HG03060 (cell line): ENCODE measurements around the gene EIF3I.

Experiments used
- ATAC-seq: cut with Tn5 transposase; IDR thresholded peaks from one replicate; pipeline ENCODE4 v1.9.1; 2021; ENCODE audit warnings: low read depth, moderate number of reproducible peaks; ENCODE audit not compliant: unreplicated experiment

EIF3I gene

GRCh38 chr1:32197837-32198236, 24.4 kb upstream of the EIF3I start:
- ATAC-seq, result no peak

DNA sequence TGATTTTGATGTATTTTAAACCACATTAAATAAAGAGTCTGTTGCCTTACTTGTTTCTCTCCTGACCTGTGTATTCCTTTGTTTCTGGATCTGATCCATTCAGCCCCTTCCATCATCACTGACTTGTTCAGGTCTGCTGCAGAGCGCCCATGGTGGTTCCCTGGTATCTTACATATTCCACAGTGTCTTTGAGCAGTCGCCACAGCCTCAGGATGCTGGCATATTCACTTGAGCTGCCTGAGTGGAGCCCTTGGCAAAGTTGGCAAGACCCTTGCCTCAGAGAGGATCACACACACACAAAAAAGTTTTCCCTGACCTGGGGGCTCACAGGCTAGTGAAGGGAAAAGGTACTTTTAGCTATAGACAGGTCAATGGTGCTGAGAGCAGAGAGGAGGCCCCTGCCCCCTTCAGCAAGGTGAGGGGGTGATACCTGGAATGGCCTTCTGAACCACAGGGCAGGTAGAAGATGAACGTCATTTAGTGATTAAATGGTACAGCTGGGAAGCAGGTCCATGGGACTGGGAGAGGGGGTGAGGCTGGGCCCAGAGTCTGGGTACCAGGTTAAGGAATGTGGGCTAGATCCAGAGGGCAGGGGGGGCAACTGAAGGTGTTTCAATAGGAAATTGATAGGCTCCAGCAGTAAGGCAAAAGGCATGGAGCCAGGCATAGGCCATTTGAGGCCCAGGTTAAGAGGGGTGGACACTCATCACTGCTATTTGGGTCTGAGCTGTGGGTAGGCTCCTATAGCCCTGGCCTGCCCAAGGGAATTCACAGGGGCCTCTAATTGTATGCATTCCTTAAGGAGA, 23.8 kb upstream of the EIF3I start:
- ATAC-seq, result no peak

DNA sequence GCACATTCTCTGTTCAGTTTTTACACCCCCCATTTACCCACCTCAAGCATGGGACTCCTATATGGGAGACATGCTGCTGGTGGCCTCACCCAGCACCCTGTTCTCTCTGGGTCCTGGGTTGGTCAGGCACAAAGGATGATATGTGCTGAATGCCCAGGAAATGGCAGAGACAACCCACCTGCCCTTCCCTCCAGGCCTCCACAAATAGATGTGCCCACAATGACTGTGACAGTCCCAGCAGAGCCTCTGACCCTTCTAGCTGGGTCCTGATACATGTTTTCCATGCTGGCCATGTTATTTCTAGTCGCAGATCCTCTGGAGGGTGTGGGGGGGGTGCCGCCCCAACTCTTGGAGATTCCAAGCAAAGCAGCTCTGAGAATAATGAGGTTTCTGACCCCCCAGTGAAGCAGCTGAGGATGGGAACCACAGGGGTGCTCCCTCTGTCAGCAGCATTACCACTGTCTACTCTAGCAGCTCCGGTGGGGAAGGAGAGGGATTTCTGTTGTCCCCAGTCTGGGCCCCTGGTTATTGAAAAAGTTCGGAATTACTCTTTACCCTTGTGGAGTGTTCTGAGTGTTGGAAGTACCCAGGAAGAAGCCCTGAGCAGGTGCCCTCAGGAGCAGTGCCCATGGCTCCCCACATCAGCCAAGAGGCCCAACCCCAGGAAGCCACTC, 23.0 kb upstream of the EIF3I start:
- ATAC-seq, result no peak

DNA sequence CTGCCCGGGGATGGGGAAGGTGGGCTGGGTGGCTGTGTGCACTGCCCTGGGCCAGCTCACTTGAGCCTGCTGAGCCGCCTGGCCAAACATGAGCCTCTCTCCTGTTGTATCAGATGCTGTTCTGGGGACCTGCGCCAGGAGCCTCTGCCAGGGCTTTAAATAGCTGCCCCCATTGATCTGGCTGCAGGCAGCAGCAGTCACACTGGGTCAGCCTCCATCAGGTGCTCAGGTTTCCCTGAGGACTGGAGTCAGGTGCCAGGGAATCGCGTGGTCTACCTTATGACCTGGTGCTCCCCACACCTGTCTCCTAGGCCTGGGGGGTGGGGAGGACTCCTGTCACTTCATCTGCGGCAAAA, 22.5 kb upstream of the EIF3I start:
- ATAC-seq, result no peak

- ATAC-seq, result no peak
These were observed 21.8 kb upstream of the EIF3I start, which contains the start of gene CCDC28B for GRCh38 chr1:32200226-32201010. CCDC28B (plus strand) TSS chr1:32200595; CDS start chr1:32201936, 1,341 bp downstream.

DNA sequence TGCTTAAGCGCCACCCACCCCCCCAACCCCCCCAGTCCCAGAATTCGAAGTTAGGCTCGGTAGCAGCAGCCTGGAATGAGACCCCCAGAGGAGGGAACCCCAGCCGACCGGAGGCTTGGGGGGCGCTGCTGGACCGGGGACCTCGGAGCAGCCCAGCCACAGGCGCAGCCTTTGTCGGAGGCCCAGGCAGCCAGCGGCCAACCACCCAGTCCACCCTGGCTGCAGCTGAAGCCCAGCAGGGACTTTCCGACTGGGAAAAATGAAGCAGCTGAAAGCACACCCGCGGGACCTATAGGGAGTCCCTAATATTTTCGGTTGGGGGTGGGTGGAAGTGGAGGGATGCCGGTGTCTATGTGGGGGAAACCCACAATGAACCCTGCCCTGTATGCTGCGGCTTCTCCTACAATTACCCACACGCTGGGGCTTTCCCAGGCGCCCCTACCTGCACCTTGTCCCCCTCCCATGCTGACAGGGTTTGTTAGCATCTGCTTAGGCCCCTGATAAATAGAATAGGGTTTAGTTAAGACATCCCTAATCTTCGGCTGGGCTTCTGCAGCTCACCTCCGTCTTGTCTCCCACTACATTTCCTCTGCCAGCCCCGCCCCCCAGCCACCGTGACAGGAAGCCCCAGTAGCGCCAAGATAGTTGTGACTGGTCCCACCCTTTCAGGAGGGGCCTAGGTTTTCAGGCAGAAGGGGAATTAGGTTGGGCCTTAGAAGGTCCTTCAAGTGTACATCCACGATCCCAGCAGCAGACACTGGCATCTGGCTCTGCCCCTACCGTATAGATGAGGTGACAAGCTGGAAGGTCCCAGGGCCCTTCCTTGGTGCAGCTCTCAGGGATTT, 21.0 kb upstream of the EIF3I start:
- ATAC-seq, result no peak

DNA sequence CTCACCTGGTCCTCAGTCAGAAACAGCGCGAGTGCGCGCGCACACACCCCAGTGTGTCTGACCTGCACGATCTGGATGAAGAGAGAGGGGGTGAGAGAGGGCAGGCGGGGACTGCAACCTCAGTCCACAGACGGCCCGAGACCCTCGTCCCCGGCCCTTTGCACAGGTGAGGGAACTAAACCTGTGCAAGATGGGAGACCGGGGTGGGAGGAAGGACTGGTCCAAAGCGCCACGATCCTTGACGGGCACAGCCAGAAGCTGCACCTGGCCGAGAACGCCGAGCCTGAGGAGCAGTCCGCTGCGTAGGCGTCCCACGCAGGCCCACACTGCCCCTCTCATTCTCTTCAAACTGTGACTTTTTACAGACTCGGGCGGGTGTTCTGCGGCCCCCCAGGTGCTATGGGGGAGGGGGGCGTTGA, 17.3 kb upstream of the EIF3I start:
- no peak for ATAC-seq

- ATAC-seq, result no peak
These were observed 16.5 kb upstream of the EIF3I start, which contains the start of gene IQCC for GRCh38 chr1:32205401-32206370. IQCC (plus strand) TSS chr1:32205671; CDS start chr1:32205682, 11 bp downstream.

DNA sequence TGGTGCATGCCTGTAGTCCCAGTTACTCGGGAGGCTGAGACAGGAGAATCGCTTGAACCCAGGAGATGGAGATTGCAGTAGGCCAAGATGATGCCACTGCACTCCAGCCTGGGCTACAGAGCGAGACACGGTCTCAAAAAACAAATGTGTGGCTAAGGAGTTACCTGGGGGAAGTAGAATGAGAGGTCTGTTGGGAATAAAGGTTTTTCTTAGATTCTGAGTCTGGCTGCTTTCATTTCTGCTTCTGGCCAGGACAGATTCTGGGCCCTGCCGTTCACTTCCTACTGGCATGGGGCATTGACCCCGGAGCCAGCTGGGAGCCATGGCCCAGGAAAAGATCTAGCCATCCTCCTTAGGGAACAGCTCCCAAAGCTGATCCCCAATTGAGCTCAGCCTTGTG, 13.7 kb upstream of the EIF3I start:
- ATAC-seq, result no peak

- ATAC-seq, result no peak
These were observed 13.3 kb upstream of the EIF3I start, which contains the start of gene DCDC2B for GRCh38 chr1:32208891-32209328. DCDC2B (plus strand) TSS chr1:32209089; CDS start chr1:32209094, 5 bp downstream.

DNA sequence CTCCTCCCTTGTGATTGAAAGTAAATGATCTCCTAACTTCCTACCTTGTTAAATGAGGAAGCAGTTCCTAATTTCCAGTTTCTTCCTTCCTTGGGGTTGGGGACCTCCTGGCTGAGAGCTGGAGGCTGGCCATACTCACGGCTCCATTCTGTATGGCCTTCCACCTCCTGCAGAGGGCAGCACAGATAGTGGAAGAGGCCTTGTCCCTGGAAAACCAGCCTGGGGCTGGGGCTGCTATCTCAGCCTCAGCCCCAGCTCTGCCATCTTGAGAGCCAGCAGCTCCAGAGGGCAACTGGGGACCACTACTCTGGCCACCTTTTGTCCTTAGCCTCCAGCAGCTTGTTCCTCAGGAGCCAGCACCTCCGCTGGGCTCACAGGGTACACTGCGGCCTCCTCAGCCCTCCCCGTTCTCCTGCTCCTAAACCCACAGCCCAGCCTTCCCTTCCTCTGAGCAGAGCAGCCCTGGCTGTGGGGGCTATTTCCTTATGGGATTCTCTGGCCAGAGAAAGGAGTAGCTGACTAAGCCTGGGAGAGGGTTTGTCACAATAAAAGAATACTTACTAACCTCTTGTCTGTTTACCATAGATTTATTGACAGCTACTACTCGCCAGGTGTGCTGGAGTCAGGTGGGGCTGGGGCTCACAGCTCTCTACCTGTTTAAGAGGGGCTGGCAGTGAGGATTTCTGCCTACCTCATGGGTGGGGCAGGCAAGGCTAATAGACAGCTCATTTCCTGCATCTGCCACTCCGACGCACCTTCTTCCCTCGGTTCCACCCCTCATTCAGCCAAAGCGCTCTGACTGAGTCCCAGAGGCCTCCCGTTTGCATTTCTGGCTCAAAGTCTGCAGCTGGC, 6.4 kb upstream of the EIF3I start:
- ATAC-seq, result no peak

- ATAC-seq, result no peak
These were observed 5.6 kb upstream of the EIF3I start for GRCh38 chr1:32216566-32216965.

- no peak for ATAC-seq
These were observed 3.2 kb upstream of the EIF3I start for GRCh38 chr1:32219022-32219421.

DNA sequence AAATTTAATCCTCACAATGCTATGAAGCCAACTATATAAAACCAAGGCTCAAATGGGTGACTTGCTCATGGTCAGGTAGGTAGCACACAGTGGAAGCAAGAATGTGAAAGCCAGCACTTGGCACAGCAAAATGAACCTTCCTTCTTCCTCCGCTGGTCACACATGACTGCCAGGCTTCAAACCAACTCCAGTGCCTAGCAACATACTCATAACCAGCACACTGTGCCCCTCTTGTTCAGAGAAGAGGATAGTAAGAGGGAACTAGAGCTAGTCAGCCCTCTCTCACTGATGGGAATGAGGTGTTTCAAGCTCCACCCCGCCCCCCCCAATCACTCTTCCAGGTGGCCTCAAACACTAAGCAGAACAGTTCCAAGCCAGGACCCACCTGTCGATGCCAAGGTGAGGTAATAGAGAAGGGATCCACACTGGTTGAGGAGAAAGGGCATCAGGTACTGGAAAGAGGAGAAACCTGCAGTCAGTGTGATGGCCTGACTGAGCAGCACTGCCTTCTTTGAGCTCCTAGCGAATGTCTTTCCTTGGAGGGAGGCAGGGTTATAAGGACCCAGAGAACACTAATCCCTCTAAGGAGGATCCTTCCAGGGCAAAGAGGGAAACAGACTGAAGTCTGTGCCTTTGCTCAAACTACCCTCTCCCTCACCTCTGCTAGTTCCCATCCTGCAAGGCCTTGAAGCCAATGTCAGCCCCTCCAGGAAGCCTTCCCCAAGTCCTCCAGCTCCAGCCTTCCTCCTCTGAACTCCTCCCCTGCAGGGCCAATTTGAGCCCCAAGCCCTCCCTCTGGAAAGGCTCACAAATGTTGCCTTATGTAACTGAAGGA, 1.2 kb upstream of the EIF3I start:
- no peak for ATAC-seq

DNA sequence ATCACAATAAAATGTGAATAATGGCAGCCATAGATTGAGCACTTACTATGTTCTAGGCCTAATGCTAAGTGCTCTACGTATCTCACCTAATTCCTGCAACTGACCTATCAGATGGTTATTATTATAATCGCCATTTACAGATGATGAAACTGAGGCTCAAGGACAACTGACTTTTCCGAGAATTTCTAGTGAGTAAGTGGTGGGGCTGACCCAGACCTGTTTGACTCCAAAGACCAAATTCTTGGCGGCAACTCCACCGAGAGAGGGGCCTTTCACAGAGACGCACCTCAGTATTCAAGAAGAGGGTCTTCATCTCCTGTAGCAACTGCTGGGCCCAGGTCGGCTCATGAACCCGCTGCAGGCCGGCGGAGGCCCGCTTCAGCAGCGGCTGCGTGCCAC, 627 bp upstream of the EIF3I start:
- ATAC-seq, result no peak

DNA sequence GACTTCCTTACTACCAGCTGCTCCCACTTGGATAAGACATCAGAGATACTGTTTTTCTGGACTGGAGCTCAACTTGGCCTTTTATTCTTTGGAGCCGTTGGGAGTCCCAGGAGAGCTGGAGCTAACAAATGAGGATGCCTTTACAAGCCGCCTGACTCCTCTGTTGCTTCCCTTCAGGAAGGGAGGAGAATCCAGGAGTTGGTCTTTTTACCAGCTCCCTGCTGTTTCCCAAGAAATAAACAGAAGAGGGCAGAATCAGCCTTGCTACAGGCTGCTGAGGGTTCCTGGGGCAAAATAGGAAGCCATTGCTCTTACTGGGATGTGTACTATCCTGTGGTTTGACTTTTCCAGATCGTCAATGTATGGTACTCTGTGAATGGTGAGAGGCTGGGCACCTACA, 1.5 kb downstream of the EIF3I start:
- no peak for ATAC-seq

DNA sequence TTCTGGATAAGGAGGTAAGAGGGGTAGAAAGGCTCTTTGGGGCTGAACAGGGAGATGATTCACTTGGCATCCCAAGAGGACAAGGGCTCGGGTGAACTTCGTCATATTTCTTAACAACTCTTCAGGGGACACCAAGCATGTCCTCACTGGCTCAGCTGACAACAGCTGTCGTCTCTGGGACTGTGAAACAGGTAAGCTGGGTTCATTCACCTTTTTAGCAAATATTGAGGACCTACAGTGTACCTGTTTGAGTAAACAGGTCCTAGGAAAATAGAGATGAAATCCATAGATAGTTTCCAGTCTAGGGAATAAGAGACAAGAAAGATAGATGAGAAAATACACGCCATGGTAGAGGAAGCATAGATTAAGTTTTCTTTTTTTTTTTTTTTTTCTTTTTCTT, 2.1 kb downstream of the EIF3I start:
- no peak for ATAC-seq
